HL-60/S4 (cell line): ENCODE results near the gene NUCB1.
"Not testable (repeated sequence)": the region's sequence is repeated elsewhere in the genome, so short reads cannot be mapped to it uniquely, and the experiment has no call there.

Experiments
- in situ Hi-C: fragments of 300-500 bp; cut with MboI; formaldehyde crosslinking; loops from 2 replicates; pipeline ENCODE4 v1.14.3; 2022; ENCODE audit warnings: low sequenced_read_pairs

NUCB1 gene

GRCh38 chr19:48905664-48906063 lies 5.6 kb downstream of the NUCB1 start:
- in situ Hi-C loops, result no loop called here

- in situ Hi-C loops, result no loop called here
Measured at GRCh38 chr19:48906324-48906723, 6.2 kb downstream of the NUCB1 start.

GRCh38 chr19:48907671-48908070 lies 7.6 kb downstream of the NUCB1 start:
- in situ Hi-C loops, result no loop called here

GRCh38 chr19:48909424-48910077 lies 9.4 kb downstream of the NUCB1 start:
- in situ Hi-C loops, result not testable (repeated sequence)

GRCh38 chr19:48910803-48911202 lies 10.7 kb downstream of the NUCB1 start:
- in situ Hi-C loops, result no loop called here

- in situ Hi-C loops, result no loop called here
Measured at GRCh38 chr19:48913114-48913889, 13.2 kb downstream of the NUCB1 start.

- in situ Hi-C loops, result no loop called here
Measured at GRCh38 chr19:48914181-48914580, 14.1 kb downstream of the NUCB1 start.

GRCh38 chr19:48915757-48916156 lies 15.6 kb downstream of the NUCB1 start:
- in situ Hi-C loops, result no loop called here

GRCh38 chr19:48918071-48918470 lies 18.0 kb downstream of the NUCB1 start:
- in situ Hi-C loops, result no loop called here

DNA sequence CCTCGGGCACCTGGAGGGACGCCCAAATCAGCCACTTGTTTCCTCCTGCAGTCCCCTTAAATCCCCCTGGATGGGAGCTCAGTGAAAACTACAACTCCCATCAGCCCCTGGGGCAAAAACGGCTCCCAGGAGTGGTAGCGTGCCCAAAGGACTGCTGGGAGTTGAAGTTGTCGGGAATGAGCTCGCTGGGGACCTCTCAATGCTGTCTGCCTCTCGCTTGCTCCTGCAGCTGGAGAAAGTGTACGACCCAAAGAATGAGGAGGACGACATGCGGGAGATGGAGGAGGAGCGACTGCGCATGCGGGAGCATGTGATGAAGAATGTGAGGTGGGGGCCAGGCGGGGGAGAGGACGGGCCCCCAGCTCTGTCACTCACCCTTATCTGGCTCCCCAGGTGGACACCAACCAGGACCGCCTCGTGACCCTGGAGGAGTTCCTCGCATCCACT lies 18.7 kb downstream of the NUCB1 start:
- in situ Hi-C loops, result no loop called here

- in situ Hi-C loops, result not testable (repeated sequence)
Measured at GRCh38 chr19:48919271-48919670, 19.2 kb downstream of the NUCB1 start.

DNA sequence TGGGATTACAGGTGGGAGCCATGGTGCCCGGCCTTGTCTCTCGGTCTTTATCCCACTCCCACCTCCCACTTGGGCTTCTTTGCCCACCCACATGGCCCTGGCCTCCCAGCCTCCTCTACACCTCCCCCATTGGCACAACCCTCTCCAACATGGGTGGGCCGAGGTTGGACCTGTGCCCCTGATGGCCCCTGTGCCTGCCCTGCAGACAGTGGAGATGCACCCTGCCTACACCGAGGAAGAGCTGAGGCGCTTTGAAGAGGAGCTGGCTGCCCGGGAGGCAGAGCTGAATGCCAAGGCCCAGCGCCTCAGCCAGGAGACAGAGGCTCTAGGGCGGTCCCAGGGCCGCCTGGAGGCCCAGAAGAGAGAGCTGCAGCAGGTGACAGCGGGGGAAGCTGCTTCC lies 20.8 kb downstream of the NUCB1 start:
- in situ Hi-C loops, result no loop called here

DNA sequence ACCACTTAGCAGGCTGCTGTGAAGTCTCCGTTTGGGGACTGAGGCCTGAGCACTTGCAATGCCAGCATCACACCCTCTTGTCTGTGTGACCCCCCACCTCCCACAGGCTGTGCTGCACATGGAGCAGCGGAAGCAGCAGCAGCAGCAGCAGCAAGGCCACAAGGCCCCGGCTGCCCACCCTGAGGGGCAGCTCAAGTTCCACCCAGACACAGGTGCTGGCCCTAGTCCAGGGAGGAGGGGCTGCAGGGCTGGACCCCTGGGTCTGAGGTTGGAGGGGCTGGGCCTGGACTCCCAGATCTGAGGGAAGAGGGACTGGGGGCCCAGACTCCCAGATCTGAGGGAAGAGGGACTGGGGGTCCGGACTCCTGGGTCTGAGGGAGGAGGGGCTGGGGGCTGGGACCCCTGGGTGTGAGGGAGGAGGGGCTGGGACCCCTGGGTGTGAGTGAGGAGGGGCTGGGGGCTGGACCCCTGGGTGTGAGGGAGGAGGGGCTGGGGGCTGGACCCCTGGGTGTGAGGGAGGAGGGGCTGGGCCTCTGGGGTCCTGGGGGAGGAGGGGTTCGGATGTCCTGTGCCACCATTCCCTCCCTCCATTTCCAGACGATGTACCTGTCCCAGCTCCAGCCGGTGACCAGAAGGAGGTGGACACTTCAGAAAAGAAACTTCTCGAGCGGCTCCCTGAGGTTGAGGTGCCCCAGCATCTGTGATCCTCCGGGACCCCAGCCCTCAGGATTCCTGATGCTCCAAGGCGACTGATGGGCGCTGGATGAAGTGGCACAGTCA lies 21.8 kb downstream of the NUCB1 start:
- in situ Hi-C loops, result no loop called here

- in situ Hi-C loops, result no loop called here
Measured at GRCh38 chr19:48922548-48923490, 22.7 kb downstream of the NUCB1 start.

GRCh38 chr19:48925240-48925843 lies 25.2 kb downstream of the NUCB1 start:
- in situ Hi-C loops, result no loop called here

DNA sequence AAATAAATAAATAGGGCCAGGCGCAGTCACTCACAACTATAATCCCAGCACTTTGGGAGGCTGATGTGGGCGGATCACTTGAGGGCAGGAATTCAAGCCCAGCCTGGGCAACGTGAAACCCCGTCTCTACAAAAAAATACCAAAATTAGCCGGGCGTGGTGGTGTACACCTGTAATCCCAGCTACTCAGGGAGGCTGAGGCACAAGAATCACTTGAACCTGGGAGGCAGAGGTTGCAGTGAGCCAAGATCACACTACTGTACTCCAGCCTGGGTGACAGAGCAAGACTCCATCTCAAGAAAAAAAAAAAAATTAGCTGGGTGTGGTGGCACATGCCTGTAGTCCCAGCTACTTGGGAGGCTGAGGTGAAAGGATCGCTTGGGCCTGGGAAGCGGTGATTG lies 25.8 kb downstream of the NUCB1 start:
- in situ Hi-C loops, result not testable (repeated sequence)

GRCh38 chr19:48926909-48927308 lies 26.8 kb downstream of the NUCB1 start:
- in situ Hi-C loops, result no loop called here

DNA sequence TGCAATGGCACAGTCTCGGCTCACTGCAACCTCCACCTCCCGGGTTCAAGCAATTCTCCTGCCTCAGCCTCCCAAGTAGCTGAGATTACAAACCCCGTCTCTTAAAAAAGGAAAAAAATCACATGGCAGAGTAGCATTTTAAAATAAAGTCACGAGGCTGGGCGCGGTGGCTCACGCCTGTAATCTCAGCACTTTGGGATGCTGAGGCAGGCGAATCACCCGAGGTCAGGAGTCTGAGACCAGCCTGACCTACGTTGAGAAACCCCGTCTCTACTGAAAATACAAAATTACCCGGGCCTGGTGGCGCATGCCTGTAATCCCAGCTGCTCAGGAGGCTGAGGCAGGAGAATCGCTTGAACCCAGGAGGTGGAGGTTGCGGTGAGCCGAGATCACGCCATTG lies 27.6 kb downstream of the NUCB1 start:
- in situ Hi-C loops, result not testable (repeated sequence)

DNA sequence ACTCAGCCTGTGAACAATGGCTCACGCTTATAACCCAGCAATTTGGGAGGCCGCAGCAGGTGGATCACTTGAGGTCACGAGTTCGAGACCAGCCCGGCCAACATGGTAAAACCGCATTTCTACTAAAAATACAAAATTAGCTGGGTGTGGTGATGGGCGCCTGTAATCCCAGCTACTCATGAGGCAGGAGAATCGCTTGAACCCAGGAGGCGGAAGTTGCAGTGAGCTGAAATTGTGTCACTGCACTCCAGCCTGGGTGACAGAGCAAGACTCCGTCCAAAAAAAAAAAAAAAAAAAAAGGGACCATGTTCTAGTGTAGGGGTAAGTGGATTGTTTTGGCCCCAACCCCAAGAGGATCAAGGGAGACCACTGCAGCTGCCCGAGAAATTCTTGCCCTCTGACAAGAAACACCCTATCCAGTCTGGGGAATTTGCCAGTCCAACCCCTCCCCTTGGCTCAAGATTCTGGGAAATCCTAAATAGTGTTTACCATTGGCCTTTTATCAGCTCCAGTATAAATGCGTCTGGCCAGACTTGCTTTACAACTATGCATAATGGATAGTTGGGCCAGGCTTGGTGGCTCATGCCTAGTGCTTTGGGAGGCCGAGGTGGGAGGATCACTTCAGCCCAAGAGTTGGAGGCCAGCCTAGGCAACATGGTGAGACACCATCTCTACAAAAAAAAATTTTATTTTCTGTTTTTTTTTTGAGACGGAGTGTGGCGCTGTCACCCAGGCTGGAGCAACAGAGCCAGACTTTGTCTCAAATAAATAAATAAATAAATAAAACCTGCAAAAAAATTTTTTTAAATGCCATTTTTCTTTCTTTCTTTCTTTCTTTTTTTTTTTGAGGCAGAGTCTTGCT lies 28.3 kb downstream of the NUCB1 start:
- in situ Hi-C loops, result no loop called here
